ENCODE results near the gene PDK2.

The PDK2 gene

DNA sequence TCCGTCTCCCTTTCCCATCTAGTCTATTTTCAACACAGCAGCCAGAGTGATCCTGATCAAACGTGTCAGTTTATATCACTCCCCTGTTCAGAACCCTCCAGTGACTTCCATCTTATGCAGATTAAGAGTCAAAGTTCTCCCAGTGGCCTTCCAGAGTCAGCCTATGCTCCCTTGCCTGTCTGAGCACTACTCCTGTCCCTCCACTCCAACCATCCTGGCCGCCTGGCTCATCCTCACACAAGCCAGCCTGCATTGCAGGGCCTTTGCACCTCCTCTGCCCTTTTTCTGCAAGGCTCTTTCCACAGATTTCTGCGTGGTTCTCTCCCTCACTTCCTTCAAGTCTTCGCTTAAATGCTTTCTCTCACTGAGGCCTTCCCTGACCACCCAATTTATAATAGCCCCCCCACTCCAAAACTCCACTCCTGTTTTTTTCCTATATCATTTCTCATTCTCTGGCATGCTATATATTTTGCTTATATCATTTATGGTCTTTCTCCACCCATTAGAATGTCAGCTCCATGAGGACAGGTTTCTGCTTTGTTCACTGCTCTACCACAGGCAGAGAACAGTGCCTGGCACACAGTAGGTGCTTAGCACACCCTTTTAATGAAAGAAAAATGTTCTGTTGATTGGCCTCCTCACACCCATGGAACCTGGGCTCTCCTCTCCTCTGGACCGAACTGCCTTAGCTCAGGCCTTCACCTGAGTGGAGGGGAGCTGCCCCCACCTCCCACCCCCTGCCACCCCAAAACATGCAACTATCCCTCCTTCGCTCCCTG is 25.5 kb downstream of the PDK2 start:
- no peak for DNase-seq

DNA sequence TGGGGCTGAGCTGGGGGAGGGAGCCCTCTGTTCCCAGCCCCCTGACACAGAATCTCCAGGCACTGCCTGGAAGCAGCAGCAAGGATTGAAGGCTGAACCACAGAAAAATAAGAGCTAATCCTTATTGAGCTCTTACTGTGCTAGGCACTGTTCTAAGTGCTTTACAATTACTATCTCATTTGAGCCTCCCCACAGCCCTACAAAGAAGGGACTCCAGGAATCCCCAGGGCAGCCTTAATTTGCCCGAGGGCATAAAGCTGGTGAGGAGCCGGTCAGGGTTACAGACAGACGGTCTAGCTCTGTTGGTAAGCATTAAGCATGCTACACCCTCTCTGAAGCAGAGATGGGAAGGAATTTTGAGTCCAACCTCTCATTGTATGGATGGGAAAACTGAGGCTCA is 27.8 kb downstream of the PDK2 start:
- DNase-seq = no peak

DNA sequence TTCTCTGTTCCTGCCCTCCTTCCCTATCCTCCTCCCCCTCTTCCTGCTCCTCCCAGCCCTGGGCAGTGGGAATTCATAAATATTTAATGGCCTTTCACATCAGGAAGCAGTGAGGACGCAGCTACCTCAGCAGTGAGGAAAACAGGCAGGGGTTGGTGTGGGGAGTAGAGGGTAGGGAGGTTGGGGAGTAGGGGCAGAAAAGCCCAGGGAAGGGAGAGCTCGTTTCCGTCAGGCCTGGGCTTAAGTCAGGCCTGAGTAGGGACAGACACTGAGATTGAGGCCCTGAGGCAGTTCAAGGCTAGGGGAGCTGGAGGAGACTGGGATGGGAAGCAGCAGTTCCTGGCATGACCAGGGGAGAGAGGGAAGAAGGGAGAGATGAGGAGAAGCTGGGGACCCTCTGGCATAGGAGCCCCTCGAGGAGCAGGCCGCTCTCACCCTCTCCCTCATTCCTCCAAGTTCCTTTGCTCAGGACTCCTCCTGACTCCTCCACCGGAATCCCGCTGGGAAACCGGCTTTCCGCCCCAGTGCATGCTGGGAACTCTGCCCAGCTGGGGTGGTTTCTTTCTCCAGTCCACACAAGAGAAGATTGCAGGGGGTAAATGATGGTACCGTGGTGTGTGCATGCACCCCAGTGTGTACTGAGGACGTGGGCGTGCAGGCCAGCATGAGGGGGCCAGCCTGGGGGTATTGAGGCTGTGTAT is 28.6 kb downstream of the PDK2 start:
- no peak for DNase-seq

DNA sequence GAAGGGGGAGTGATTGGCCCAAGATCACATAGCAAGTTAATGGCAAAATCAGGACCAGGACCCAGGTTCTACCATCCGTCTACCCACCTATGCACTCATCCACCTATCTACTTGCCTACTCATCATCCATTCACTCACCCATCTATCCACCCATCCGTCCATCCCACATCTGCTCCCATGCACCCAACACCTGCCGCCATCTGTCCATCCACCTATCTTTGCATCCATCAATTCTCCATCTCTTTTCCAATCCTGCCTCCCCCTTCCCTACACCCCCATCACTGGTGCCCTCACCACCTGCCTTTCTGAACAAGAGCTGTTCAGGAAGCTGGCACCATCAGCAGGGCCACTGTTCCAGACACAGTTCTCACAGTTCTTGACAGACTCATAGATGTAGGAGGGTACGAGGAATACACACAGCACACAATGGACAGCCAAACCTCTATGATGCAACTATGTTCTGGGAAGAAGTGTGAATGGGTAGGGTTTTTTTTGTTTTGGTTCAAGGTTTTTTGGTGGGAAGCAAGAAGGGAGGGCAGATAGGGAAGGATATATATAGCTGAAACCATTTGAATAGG is 30.4 kb downstream of the PDK2 start:
- DNase-seq = no peak

DNA sequence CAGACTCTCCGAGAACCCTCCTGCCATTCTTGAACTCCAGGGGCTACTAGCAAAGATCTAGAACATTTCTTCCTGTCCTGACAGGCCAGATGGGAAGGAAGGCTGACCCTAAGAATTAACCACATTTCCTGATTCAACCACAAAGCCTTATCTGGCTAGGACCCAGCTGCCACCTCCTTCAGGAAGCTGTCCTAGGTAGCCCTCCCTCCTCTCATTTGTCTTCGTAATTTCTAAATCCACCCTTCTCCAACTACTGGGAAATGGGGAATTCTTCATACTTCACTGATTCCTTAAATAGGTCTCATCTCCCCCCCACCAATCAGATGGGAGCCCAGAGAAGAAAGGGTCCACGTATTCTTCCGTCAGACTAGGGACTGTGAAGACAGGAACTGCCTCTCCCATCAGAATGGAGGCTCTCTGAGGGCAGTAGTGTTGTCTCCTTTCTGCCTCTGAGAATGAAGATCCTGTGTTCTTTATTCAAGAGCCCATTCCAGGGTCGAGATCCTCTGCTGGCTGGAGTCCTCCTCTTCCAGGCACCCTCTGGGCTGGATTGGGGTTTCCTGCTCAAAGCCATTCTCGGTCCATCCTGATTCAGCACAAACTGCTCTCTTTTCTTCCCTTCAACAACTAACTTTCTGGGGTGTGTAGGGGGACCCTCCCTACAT is 32.7 kb downstream of the PDK2 start:
- DNase-seq = peak; percentile 81

DNA sequence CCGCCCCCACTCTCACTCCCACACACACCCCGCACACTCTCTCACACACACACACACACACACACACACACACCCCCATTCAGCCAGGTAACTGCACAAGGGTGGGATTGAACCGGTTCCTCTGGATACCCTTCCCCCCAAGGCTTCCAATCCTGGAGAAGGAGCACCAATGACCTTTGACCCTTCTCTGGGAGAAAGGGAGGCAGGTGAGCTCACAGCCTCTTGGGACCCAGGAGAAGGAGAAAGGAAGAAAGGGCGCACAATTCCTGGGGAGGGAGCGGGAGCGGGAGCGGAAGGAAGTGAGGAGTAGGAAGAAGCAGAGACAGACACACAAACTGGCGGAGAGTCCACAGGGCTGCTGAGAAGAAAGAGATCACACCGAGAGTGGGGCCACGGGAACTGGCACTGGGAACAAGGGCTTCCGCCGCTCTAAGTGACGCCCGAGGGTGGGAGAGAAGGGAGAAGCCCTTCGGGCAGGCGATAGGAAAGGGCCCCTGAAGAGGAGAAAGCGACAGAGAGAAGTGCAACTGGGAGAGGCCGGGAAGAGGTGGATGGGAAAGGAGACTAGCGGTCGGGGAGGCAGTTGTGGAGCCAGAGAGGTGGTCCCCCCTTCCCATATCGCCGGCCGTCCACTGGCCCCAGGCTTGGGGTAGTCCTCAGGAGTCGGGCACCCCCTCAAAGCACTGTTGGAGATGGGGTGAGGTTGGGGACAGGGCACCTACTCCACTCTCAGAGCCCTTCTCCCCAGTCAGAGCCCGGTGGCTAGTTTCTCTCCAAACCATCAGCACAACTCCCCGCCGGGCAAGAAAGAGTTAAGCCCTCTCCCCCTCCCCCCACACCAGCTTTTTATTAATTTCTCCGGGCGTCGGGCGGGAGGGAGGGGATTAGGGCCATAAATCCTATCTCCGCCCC is 33.5 kb downstream of the PDK2 start:
- no peak for DNase-seq

DNA sequence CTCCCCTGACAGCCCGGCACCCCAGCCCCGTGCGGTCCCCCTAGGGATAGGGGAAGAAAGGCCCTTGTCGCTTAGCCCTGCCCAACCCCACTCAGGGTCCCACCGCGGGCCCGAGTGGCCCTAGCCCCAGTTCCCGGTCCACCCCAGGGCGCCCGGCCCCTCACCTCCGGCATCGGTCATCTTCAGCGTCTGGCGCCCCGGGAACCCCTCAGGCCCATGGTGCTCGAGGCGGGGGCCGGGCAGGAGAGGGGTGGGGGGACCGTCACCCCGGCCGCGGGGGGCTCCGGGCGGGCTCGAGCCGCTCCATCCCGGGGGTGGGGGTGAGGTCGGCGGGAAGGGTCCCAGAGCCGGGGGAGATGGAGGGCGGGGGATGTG is 34.2 kb downstream of the PDK2 start:
- DNase-seq = no peak

DNA sequence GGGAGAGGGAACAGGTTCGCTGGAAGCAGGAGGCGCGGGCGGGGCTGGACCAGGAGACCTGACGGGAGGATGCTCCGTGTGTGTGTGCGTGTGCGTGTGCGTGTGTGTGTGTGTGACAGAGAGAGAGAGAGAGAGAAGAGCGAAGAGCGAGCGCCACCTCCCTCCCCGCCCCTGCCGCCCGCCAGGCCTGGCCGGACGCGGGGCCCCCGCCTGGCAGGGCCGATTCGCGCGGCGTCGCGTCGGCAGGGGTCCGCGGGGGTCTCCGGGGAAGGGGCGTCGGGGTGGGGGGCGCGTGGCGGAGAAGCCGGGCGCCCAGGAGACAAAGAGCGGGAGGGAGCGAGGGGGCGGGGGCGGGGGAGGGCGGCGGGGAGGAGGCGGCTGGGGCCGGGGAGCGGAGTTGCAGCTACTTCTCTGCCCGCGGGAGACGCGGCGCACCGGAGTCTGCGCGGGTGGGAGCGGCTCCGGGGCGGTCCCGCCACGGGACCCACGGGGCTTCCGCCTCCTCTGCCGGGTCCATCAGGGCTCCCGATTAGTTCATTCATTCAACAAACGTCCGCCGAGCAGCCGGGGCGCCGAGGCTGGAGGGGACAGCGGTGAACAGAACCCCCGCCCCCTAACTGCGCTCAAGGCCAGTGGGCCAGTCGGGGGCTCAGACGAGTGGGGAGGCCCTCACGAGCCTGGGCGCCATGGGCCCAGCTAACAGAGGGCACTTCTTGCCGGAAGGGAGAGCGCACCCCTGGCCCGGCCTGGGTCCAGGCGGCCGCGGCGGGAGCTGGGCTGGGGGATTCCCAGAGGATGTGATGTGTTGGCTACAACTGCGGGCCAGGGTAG is 34.8 kb downstream of the PDK2 start, which contains the start of gene SAMD14:
Gene SAMD14, minus strand, starts transcription at position 433 of the 831 bp plus-strand sequence. CDS start 5,201 bp downstream, outside the sequence.
- no peak for DNase-seq

DNA sequence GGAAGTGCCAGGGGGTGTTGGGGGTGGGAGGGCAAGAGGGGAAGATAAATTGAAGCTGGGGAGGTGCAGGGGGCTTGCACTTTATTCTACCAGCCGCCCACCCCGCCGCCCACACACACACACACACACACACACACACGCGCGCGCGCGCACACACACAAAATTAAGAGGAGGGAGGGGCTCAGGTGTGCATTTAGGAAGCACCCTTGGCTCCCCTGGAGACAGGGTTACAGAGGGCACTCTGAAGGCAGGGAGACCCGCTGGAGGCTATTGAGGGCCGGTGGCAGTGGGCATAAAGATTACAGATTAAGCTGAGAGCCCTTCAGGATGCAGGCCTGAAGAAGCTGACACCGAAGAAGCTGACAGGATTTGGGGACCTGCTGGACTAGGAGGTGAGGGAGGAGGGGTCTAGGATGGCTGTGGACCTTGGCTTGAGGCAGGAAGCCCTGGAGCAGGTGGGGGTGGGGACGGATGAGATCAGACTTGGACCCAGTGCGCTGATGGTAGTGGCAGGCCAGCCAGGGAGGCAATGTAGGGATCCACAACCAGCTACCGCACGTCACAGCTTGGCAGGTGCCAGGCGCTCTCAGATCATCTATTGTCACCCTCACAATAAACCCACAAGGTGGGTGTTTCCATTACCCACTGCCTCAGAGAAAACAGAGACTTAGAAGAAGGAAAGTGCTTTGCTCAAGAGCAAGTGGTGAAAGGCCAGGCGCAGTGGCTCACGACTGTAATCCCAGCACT is 35.6 kb downstream of the PDK2 start:
- no peak for DNase-seq

DNA sequence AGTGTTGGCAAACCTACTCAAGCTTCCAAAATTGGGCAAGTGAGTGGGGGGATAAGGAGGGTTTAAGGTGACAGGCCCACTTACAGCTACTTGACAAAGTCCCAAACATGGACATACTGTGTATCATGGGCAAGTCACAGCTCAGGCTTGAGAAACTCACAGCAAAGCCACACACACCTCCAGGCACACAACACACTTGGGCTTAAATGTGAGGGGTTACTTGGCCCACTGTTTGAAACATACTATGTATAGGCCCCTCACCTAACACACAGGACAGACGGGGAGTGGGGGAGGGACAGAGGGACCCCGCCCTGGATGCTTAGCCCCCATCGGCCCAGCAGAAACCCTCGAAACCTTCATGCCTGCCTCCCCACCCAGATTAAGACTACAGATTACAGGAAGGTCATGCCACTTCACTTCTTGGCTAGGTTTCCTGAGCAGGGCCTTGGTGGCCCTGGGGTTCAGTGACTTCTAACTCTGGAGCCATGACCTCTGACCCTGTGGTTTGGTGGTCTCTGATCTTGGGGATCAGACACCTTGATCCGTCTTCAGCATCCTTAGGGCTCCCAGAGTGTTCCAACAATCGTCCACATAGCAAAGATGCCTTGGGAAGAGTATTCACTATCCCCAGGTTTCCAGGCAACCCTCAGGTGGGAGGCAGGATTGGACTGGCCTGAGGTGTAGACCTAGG is 37.1 kb downstream of the PDK2 start:
- no peak for DNase-seq

DNA sequence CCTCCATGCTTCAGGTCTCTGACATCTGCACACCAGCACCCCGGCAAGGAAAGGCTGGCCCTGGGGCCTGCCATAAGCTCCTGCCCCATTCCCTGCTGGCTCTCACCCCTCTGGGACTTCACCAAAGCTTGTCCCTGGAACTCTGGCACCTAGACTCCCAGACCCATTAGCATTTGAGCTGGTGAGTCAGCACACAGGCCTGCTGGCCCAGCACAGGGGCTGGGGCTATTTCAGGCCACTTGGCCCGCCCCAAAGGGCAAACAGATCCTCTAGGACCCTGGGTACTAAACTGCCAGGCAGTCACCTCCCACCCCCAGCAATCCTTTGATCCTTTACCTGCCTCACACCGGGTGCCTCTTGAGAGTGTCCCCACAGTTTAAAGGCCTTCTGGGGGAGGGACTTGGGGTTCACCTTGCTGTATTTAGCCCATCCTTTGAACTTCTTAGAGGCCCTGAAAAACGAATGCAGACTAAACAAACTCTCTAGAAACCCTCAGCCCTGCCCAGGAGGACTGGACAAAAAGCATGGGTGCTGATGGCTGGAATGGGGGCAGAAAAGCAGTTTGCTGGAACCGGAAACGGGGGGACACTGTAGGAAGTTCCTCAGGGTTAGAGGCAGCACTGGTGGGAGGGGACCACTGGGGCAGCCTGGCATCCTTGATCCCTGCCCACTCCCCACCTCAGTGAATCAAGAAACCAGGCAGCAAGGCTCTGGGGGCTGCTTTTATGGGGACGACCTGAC is 38.0 kb downstream of the PDK2 start:
- DNase-seq = no peak

DNA sequence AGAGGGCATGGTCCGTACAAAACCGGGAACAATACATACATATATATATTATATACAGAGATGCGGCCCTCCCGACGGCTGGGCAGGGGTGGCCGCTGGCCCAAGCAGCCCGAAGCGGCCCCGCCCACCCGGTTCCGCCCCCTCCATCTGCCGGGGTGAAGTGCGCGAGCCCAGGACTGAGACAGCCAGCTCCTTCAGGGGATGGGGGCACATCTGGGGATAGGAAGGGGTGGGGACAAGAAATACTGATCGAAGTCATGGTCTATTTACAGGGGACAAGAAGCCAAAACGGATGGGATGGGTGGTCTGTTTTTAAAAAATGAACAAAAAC is 38.6 kb downstream of the PDK2 start:
- no peak for DNase-seq

DNA sequence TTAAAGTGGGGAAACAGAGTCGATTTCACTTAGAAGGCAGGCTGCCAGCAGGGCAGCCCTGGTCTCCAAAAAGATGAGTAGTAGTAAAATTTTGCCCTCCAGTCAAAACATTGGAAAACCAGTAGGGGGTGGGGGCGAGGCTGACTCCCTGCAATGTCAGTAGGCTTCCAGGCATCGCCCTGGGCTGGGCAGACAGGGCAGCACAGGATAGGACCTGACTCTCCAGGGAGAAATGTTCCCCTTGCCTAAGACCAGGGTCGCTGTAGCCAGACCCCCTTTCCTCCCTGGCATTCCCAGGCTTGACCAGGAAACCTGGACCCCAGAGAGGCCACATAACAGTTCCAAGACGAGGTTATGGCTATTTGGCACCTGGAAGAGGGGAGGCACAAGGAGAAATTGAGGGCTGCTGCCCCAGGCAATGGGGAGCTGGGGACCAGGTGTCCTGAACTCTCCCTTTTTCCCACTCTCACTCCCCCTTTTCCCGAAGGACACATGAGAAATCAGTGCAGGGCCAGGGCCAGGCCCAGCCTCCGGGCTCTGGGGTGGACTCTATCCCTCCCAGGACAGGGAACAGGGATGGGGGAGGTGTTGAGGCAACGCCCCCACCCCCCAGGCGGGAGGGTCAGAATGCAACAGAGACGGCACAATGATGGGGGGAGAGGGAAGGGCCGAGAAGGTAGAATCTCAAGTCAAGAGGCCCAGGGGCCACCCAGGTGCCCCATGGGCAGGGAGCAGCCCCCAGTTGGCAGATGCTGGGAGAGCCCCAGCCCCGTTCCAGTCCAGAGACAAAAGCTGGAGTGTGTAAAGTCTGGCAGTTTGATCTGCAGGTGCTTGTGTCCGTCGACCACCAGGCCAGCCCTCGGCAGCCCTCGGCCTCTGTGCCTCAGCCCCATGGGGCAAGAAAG is 39.3 kb downstream of the PDK2 start:
- no peak for DNase-seq

DNA sequence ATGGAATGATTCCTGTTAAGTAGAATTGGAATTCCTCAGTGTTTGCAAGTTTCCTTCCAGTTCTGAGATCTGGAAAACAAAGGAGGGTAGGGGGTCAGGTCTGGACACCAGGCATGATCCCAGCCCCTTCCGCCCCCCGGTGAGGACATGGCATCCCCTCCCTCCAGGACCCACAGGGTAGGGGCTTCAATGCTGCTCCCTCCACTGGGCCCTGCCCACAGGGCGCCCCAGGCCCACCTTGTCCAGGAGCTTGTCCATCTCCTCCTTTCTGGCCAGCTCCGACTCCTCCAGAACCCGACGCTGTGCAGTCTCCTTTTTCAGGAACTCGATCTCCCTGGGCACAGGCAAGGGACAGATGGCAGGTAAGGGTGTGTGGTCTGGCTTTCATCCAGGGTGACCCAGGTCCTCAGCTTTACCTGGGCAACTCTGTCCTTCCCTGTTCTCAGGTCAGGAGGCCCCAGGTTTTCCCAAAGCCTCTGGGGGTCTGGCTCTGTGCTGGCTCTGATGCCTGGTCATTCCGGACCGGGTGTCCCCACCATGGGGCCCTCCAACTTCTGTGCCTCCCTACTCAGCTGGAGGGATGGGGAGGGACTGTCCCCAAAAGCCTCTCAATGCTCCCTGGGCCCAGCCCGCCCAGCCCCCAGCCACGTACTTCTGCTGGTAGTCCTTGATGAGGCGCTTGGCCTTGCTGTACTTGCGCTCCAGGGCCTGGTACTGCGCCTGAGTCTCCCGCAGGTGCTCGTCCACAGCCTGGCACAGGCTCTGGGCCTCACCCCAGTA is 40.4 kb downstream of the PDK2 start:
- DNase-seq = no peak

DNA sequence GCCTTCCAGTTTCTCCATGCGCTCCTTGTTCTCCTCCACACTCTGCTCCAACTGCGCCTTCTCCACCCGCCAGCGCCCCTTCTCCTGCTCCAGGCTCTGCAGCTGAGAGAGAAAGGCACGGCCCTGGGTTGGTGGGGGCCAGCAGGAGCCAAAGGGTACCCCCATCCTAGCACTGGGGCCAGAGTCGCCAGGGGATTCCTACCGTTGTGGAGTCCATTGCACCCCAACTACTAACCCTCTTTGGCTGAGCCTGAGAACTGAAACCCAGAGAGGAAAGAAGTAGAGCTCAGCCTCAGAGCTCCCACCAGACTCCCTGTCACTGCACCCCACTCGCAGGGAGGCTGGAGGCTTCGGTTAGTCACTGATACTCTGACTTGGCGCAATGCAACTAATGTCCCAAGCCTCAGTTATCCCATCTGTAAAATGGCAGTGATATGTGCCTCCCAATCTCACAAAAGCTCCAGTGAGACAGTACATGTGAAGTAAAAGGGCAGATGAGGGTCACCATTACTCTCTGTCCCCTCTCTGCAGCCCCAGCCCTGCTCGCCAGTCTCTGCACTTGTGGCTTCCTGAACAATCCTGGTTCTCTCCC is 41.0 kb downstream of the PDK2 start:
- no peak for DNase-seq

DNA sequence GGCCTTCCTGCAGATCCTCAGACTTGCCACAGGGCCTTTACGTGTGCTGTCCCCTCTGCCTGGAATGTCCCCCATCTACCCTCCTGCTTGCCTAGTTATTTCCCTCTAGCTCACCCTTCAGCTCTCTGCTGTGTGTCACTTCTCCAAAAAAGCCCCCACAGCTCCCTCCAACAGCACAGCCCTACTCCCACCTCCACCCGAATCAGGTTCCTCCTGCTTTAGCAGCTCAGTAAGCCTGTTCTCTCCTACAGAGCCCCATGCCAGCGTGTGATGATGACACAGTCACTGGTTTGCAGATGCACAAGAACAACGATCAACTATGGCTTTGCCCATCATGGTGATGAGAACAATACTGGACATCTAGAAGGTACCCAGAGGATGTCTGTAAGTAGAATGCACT is 41.9 kb downstream of the PDK2 start:
- no peak for DNase-seq

DNA sequence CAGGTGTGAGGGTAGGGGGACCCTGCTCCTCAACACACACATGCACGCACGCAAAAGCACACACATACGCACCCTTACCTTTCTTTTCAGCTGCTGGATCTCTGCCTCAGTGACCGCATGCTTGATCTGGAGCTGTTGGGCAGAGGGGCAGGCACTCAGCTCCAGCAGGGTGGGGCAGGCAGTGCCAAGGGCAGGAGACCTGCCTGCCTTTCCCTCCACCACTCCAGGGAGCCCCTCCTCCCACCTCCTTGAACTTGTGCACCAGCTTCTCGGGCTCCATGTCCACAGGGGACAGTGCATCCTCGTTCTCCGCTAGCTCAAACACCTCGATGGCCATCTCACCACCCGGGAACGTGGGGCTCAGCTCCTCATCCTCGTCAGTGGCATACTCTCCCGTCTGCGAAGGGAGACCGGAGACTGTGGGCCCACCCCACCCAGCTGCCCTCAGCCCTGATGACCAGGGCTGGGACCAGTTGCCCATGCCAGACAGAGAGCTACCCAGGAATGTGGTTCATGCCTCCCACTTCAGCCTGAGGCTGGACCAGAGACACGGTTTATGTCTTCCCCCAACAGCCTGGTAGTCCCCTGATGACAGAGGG is 44.1 kb downstream of the PDK2 start:
- DNase-seq = no peak

Measured in OCI-M1 (cell line).